GM21723 (cell line): Measurements from ENCODE around the gene RAD51B.
"Not testable (repeated sequence)": the region's sequence is repeated elsewhere in the genome, so short reads cannot be mapped to it uniquely, and the experiment has no call there.

Source experiments
- ATAC-seq: cut with Tn5 transposase; IDR thresholded peaks from one replicate; pipeline ENCODE4 v1.9.1; 2021; ENCODE audit warnings: mild to moderate bottlenecking, moderate library complexity; ENCODE audit not compliant: unreplicated experiment

The RAD51B gene

DNA sequence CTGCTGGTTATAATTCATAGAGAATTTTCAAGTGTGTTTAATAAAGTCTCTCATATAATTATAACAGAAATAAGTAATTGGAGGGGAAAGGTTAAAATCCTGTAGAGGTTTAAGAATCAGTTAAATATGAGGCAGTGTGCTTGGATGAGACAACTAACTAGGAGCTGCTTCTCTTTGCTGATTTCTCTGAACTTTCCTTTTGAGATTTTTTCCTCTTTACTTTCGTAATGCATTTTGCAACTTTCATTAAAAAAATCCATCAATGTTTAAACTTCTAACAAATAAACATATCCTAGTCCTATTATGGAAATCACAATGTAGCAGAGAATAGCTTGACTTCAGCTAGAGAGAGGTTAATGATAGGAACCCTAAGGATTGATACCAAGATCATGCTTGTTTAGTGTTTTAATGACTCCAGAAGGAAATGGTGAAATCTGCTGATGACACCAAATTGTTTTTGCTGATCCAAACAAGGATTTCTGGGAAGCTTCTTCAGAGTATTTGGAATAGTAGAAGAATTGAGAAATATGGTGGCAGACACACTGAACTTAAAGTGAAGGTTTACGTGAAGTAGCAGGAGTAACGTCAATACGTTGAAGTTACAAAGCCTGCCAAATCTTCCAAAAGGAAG, 122.6 kb downstream of the RAD51B start:
- no peak for ATAC-seq

DNA sequence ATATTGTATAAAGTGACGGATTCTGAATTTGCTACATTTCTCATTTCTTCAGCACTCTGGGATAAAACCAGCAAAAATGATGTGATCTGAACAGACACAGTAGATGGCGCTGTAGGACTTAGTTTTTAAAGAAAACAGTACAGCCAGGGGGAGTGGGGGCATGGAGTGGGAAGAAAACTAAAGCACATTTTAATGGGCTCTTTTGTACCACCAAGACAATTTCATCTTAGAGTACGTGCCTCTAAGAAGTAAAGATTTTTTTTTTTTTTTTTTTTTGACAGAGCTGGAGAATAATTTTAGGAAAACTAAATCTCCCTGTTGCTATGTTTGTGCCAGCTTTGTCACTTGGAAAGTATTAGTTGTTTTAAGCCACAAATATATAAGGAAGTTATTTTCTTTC, 124.4 kb downstream of the RAD51B start:
- ATAC-seq: no peak

- ATAC-seq: no peak
Measured at GRCh38 chr14:67944605-67945004, 125.0 kb downstream of the RAD51B start.

GRCh38 chr14:67949771-67950170, 130.2 kb downstream of the RAD51B start:
- no peak for ATAC-seq

- ATAC-seq: no peak
Measured at GRCh38 chr14:67950386-67950785, 130.8 kb downstream of the RAD51B start.

- ATAC-seq: no peak
Measured at GRCh38 chr14:67951529-67952135, 132.1 kb downstream of the RAD51B start.

DNA sequence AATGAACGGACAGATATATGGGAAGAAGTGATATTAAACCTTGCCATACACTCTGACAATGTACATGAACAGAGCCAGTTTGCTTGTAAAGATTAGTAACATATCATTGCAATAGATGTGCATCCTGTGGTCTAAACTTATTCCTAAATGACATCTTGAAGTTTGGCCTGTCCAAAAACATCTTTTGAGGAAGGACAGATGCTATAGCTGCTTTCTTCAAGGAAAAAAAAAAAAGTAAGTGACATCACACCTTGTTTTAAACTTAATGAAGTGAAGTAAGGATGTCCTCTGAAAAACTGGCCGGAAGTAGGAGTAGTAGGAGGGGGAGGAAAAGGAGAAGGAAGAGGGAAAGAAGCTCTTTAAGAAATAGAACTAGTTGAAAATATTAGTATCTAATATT, 132.8 kb downstream of the RAD51B start:
- ATAC-seq: no peak

DNA sequence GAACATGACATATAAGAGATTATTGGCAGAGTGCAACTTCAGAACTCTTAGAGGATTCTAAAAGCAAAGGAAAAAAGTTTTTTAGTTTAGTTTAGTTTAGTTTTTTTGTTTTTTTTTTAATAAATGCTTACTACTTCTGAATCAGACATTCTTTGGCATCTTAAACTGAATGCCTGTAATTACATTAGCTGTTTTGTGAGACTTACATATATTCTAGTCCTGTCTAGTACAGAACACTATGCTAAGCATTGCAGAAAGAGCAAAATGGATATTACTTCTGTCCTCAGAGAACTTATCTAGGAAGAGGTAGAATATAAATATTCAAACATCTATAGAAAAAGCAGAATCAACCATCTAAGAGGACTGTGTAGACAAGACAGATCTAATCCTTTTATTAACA, 133.2 kb downstream of the RAD51B start:
- no peak for ATAC-seq

DNA sequence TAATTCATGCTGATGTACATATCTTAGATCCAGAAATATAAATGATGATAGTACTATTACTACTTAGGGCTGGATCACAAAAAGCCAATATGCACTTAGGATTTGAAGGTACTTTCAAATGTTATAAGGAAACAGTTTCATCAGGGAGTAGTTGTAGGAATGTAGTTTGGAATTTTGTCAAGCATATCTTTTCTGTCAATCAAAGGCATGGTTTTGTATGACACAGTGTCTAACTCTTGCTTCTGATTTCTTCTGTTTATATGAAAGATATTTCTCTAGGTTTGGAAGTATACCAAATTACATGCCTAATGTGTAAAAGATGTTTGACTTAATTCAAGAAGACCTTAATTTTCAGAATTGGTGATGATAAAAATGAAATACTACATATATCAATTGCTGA, 135.7 kb downstream of the RAD51B start:
- no peak for ATAC-seq

- no peak for ATAC-seq
Measured at GRCh38 chr14:67957946-67958345, 138.4 kb downstream of the RAD51B start.

DNA sequence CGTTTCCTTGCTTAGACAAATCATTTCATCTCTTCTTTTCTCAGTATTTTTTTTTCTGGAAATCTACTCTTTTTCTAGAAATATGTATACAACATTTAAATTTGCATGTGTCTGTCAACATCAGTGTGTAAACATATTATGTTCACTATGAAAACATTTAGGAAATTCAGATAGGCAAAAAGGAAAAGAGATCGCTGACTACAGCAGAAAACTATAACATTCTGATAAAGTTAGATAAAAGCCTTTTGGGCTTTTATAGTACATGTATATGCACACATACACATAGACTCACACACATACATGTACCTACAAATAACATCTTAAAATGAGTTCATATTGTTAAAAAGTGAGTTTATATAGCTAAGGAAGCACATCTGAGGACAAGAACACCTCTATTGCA, 142.1 kb downstream of the RAD51B start:
- ATAC-seq: no peak

- ATAC-seq: no peak
Measured at GRCh38 chr14:67962215-67962644, 142.7 kb downstream of the RAD51B start.

GRCh38 chr14:67963545-67963944, 144.0 kb downstream of the RAD51B start:
- no peak for ATAC-seq

- ATAC-seq: no peak
Measured at GRCh38 chr14:67963960-67964812, 144.6 kb downstream of the RAD51B start.

DNA sequence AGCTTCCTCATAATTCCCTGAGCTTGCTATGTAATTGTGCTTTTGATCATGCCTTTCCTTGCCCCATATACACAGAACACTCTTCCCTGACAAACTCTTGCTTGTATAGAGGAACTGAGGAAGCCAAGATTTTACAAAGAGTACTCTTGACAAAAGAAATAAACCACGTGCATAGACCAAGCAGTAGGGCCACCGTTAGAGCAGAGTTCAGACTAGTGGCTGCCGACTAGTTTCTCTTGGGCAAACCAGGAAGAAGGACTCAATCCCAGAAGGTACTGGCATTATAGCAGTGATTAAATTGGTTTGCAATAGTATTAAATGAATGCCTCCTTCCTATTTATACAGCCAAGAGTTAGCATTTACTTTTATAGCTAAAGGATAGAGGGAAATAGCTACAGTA, 146.1 kb downstream of the RAD51B start:
- ATAC-seq: no peak

DNA sequence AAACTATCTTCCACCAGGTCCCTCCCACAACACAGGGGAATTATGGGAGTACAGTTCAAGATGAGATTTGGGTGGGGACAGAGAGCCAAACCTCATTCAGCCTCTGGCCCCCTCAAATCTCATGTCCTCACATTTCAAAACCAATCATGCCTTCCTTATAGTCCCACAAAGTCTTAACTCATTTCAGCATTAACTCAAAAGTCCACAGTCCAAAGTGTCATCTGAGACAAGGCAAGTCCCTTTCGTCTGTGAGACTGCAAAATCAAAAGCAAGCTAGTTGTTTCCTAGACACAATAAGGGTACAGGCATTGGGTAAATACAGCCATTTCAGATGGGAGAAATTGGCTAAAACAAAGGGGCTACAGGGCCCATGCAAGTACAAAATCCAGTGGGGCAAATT, 147.6 kb downstream of the RAD51B start:
- ATAC-seq: no peak

DNA sequence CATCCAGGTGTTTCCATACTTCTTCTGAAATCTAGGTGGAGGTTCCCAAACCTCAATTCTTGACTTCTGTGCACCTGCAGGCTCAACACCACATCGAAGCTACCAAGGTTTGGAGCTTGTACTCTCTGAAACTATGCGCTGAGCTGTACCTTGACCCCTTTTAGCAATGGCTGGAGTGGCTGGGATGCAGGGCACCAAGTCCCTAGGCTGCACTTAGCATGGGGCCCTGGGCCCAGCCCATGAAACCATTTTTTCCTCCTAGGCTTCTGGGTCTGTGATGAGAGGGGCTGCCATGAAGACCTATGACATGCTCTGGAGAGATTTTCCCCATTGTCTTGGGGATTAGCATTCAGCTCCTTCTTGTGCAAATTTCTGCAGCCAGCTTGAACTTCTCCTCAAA, 148.4 kb downstream of the RAD51B start:
- ATAC-seq: not testable (repeated sequence)

DNA sequence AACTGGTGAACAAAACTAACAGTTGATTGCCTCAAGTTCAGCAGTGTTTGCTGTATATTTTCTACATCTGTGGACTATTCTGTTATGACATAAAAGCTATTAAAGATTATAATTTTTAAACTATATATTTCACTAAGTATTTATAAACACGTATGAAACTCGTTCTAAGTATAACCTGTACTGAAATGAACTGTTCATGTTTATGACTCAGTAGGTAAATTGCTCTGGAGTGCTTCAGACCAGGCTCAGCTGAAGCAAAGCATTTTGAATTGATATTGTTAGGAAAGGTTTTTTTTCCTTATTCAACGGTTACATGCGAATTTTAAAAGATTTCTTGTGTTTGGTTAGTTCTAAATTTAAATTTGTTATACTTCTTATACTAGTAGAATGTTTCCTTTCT, 151.3 kb downstream of the RAD51B start:
- no peak for ATAC-seq

- no peak for ATAC-seq
Measured at GRCh38 chr14:67971627-67972625, 152.3 kb downstream of the RAD51B start.

DNA sequence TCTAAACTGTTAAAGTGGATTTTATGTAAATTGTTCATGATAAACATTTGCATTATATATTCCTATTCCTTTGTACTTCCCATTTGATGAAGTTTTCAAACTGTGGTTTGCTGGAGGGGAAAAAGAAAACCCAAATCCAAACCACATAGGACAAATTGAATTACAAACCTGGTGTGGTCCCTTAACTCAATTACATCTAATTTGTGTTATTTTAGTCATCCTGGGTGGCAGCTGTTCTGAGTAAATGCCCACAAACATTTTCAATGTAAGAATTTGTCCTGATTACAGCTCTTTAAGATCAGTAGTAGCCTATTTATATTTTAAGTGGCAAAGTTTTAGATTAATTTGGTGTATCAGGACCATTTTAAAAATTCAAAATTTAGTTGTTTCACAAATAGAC, 153.9 kb downstream of the RAD51B start:
- ATAC-seq: no peak

- no peak for ATAC-seq
Measured at GRCh38 chr14:67975470-67975869, 155.9 kb downstream of the RAD51B start.
